A549 (cell line): Measurements from ENCODE around the gene RBP3.

ENCODE experiments used
- CTCF ChIP-seq: fragments of >200 bp; sonication (Bioruptor Twin); formaldehyde crosslinking; IDR thresholded peaks from 3 replicates; pipeline ENCODE4 v1.5.1; 2016
- REST ChIP-seq: fragments of 200-600 bp; sonication (generic); IDR thresholded peaks from 2 replicates; pipeline ENCODE4 v1.6.1; 2016; ENCODE audit warnings: antibody characterized with exemption, mild to moderate bottlenecking, moderate library complexity

- TF ChIP-seq REST (no peak), CTCF (no peak)
Measured at GRCh38 chr10:47370015-47370767, 22.0 kb downstream of the RBP3 start.
